Stimulated activated CD4-positive, alpha-beta T cell treated with anti-CD3 and anti-CD28 coated beads, TNF-alpha, amount 100 ng/mL, for 24 hours (primary cell): ENCODE results near the gene ZFPL1.
A peak's percentile ranks its signal among the peaks of the same experiment; 100 is the strongest.

Source experiments
- DNase-seq, 3 experiments: peaks; one replicate each; pipeline ENCODE4 v3.0.0-alpha.2; 2020; ENCODE audit warnings: low read depth in 3 of 3

ZFPL1 gene

GRCh38 chr11:65083834-65084597, at the start of gene ZFPL1, which contains the start of gene CDCA5:
ZFPL1 (plus strand) TSS chr11:65084222; CDS start chr11:65084699, 477 bp downstream.
CDCA5 (minus strand) TSS chr11:65084040; CDS start chr11:65083978, 62 bp downstream.
- DNase-seq: peak; percentile 89 to 95 (median 93)

- DNase-seq: no peak
Observed at GRCh38 chr11:65034423-65034822, 49.6 kb upstream of the ZFPL1 start.

GRCh38 chr11:65035579-65035978, 48.4 kb upstream of the ZFPL1 start:
- no peak for DNase-seq

- no peak for DNase-seq
Observed at GRCh38 chr11:65036931-65037330, 47.1 kb upstream of the ZFPL1 start.

GRCh38 chr11:65040520-65040846, 43.5 kb upstream of the ZFPL1 start:
- DNase-seq: no peak

- peak; percentile 75 to 91 (median 75) for DNase-seq
Observed at GRCh38 chr11:65040847-65041622, 43.0 kb upstream of the ZFPL1 start, which contains the start of gene SAC3D1. SAC3D1 (plus strand) TSS chr11:65041210; CDS start chr11:65041293, 83 bp downstream.

GRCh38 chr11:65042891-65043290, 41.1 kb upstream of the ZFPL1 start:
- DNase-seq: no peak

GRCh38 chr11:65043881-65044501, 40.0 kb upstream of the ZFPL1 start:
- DNase-seq: no peak

- DNase-seq: no peak
Observed at GRCh38 chr11:65045061-65045460, 39.0 kb upstream of the ZFPL1 start.

GRCh38 chr11:65045728-65046127, 38.3 kb upstream of the ZFPL1 start:
- DNase-seq: no peak

GRCh38 chr11:65047581-65048422, 36.2 kb upstream of the ZFPL1 start:
- peak in 1 of 3 experiments; percentile 31 for DNase-seq

- DNase-seq: no peak
Observed at GRCh38 chr11:65051398-65051858, 32.6 kb upstream of the ZFPL1 start.

GRCh38 chr11:65053827-65054508, 30.1 kb upstream of the ZFPL1 start:
- DNase-seq: no peak

GRCh38 chr11:65055538-65055937, 28.5 kb upstream of the ZFPL1 start:
- no peak for DNase-seq

- DNase-seq: no peak
Observed at GRCh38 chr11:65056999-65057398, 27.0 kb upstream of the ZFPL1 start.

- DNase-seq: no peak
Observed at GRCh38 chr11:65057526-65057925, 26.5 kb upstream of the ZFPL1 start.

GRCh38 chr11:65058012-65058411, 26.0 kb upstream of the ZFPL1 start:
- no peak for DNase-seq

GRCh38 chr11:65058419-65059054, 25.5 kb upstream of the ZFPL1 start, which contains the start of gene NAALADL1:
NAALADL1 (minus strand) TSS chr11:65058553; CDS start chr11:65058521, 32 bp downstream.
- DNase-seq: no peak

- no peak for DNase-seq
Observed at GRCh38 chr11:65059523-65059922, 24.5 kb upstream of the ZFPL1 start.
